GM19397 (cell line): Measurements from ENCODE around the gene CWC22.
"Not testable (repeated sequence)": the region's sequence is repeated elsewhere in the genome, so short reads cannot be mapped to it uniquely, and the experiment has no call there.

ENCODE experiments used
- ATAC-seq: cut with Tn5 transposase; IDR thresholded peaks from one replicate; pipeline ENCODE4 v1.9.1; 2021; ENCODE audit warnings: mild to moderate bottlenecking, moderate library complexity; ENCODE audit not compliant: unreplicated experiment

Gene CWC22

DNA sequence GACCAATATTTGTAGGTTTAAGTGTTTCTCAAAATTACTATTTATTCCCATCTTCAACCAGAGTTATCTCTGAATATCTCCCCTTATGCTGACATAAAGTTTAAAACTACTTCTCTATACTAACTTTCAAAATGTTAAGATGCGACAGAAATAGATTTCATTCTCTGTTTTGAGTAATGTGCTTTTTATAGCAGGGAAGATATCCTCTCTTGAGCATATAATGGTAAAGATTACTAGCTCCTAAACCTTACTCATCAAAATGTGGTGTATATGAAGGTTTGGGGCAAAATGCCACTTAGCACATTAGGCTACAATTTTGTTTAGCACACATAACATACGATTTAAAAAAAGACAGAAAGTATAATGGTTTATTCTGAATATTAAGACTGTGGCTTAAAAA lies 54.4 kb downstream of the CWC22 start:
- no peak for ATAC-seq

DNA sequence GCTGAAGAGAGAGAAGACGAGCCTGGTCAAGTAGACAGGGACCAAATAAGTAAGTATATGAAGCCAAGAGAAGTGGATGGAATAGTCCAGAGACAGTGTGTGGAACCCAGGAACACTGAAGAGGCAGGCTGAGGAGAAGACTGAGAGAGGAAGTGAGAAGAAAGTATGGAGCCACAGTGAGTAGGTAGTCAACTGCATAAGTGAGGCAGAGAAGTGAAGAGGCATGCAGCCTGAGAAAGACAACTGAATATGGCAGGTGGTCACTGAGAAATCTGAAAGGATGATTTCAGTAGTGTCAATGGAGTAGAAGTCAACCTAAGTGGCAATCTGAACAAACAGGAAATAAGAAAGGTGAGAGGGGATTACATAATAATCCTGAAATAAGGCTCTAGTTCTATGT lies 55.4 kb downstream of the CWC22 start:
- no peak for ATAC-seq

DNA sequence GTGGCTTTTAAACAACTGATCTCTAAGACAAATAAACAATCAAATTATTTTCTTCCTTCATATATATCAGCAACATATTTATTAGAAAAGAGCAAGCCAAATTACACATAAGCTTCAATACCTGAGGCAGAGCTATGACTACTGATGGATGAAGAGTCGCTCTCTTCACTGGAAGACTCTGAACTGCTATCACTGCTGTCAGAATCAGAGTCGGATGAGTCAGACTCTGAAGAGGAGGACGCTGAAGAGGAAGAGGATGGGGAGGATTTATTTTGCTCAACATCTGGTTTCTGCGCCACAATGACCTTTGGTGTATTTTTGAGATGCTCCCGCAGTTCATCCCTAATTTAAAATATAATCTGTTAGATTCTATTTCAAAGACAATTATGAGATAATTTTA lies 56.7 kb downstream of the CWC22 start:
- no peak for ATAC-seq

DNA sequence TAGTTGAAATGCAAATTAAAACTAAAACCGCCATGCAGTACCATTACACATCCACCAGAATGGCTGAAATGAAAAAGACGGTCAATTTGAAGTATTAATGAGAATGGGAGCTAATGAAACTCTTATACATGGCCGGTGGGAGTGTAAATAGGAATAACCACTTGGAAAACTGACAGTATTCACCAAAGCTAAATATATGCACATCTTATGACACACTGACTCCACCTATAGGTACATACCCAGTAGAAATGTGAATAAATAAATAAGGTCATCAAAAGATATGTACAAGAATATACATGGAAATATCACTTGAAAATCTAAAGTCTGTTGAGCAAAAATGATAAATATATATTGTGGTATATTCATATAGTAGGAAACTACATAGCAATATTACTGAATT lies 57.7 kb downstream of the CWC22 start:
- no peak for ATAC-seq

DNA sequence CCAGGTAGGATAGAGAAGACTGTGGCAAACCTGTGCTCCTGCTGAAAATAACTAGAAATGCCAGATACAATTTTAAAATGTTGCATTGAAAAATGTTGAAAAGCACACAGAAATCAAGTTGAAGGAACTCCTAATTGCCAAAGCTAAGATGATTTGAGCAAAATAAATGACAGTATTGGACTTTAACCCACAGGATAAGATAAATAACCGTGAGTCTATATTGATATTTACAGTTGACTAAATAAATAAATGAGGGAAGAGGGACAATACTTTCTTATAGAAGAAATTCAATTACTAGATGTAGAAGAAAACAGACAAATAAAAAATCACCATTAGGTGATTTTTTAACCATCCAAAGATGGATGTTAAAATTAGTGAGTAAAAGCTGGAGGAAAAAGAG lies 59.0 kb downstream of the CWC22 start:
- no peak for ATAC-seq

DNA sequence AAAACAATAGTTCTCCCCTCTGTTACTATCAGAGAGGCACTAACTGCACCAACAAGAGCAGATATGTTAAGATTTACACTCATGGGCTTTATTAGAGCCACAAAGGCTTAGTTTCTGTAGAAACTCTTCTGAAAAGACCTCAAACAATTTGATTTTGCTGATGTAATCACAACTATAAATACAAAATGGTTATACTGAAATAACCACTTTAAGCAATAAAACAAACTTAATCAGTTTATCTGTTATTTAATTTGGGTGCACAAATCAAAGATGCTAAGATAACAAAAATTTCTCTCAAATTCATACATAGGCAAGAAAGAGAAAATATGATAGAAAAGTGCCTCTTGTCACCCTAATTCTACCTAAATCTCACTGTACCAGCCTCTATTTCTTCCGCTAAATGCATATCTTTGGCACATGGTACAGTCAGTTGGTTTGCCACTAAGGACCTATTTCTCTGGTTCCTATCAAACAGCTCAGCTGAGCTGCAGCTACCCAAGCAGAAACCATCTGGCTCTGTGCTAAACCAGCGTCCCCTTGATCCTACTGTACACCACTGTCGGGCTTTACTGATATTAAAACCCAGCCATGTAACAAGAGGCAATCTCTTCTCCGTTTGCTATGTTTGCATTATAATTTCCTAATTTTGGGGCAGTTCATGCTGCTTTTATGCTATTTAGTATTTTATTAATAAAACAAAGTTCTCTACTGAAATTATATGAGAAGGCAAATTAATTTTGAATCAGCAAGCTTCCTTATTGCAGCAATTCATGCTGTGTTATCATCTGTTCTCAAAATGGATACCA lies 60.1 kb downstream of the CWC22 start:
- no peak for ATAC-seq

DNA sequence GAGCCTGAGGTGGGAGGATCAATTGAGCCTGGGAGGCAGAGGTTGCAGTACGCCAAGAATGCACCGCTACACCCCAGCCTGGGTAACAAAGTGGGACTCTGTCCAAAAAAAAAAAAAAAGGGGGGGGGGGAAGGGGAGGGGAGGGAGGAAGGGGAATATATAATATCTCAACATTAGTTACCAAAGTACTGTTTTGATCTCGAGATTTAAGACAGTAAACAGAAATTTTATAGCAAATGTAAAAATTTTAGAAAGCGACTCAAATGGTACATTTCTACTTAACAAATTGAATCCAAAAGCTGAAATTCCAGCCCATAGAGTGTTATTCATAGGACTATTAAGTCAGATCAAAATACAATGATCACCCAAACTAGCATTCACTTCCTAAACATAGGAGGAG lies 60.8 kb downstream of the CWC22 start:
- no peak for ATAC-seq

DNA sequence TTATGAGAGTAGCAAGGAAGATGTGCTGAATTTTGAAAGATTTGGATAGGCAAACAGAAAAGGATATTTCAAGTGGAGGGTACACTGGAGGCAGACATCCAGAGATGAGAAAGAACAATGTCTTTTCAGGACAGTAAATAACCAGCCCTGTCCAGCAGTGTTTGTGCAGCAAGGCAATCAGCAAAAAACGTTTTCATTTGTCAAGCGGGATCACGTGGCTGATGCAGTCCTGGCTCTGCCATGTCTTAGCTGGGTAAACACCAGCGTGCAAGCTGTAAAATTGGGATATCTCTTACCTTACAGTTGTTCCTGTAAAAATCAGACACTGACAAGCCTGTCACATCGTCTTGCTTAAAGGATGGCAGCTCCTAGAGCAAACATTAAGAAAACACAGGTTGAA lies 67.8 kb downstream of the CWC22 start:
- ATAC-seq = no peak

DNA sequence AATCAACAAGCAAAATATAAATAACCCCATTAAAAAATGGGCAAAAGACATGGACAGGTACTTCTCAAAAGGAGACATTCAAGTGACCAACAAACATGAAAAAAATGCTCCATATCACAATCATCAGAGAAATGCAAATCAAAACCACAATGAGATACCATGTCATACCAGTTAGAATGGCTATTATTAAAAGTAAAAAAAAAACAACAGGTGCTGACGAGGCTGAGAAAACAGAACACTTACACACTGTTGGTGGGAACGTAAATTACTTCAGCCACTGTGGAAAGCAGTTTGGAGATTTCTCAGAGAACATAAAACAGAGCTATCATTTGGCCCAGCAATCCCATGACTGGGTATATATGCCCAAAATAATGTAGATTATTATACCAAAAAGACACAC lies 69.1 kb downstream of the CWC22 start:
- no peak for ATAC-seq

DNA sequence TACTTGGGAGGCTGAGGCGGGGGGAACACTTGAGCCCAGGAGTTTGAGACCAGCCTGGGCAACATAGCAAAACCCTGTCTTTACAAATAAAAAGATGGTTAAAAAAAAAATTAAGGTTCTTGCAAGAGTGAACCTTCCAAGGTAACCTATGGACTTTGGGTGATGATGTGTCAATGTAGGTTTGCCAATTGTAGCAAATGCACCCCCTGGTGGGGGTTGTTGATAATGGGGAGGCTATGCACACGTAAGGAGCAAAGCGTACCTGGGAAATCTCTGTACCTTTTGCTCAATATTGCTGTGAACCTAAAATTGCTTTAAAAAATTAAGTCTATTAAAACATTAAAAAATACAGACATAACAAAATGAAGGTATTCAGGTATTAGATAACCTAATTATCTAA lies 70.4 kb downstream of the CWC22 start:
- ATAC-seq = no peak

DNA sequence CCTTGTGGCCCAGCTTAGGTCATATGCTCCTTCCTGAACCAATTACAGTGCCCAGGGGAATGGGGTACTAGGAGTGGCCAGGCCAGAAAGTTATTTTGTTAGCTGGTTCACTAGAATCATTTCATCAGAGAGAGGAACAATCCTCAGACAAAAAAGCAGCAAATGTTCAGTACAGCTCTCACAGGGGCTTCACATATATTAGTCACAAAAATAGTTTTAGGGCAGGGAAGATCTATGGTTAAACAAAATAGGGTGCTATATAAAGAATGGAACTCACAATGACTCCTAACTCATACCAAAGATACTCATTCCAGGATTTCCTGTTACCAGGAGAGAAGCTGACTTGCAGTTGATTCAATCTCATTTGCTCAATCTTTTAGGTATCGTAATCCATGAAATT lies 71.0 kb downstream of the CWC22 start:
- ATAC-seq = no peak

DNA sequence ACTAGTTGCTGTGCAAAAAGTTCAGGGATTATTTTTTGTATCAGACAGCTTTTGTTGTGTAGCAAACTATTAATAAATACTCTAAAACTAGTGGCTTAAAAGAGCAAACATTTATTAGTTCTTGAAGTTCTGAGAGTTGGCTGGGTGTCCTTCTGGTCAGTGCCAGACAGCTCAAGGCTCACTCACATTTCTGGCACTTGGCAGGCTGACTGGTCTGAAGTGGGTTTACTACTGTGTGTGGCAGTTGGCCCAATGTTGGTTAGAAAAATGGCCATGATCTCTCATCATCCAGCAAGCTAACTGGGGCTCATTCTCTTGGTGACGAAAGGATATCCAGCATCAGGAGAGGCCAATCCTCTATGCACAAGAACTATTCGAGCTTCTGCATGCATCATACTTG lies 74.3 kb downstream of the CWC22 start:
- no peak for ATAC-seq

DNA sequence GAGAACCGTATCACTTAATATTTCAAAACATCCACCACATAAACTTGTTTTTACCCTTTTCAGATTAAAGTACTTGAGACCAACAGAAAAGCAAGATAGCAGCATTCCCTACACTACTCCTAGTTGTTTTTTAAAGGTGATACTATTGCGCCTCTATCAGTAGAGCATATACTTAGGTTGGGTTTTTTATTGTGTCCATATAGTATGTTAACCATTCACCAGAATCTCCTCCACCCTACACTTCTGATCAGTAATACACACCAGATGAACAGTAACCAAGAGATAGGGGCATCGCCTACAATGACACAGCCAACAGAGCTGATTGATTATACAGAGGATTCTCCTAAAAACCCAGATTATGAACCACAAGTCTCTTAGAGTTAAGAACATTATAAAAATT lies 75.6 kb downstream of the CWC22 start:
- ATAC-seq = no peak

DNA sequence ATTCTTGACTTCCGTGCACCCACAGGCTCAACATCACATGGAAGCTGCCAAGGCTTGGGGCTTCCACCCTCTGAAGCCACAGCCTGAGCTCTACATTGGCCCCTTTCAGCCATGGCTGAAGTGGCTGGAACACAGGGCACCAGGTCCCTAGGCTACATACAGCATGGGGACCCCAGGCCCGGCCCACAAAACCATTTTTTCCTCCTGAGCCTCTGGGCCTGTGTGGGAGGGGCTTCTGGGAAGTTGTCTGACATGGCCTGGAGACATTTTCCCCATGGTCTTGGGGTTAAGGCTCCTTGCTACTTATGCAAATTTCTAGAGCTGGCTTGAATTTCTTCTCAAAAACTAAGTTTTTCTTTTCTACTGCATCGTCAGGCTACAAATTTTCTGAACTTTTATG lies 77.1 kb downstream of the CWC22 start:
- not testable (repeated sequence) for ATAC-seq

DNA sequence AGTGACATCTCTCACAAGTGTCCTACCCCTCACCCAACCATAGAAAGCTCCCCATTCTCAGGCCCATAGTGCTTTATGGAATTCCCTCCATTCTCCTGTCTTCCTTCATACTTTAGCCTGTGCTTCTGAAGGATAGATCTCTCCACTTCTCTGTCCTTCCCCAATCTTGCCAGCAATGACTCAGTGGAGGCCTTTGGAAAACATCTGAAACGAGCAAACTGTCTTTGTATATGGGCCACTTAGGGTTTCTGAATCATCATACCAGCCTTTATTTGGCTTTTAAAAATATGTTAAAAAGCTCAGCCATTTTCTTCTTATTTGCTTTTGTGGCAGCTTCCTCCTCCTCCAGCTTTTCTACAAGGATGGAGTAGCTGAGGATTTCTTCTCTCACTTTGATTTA lies 80.1 kb downstream of the CWC22 start:
- no peak for ATAC-seq

DNA sequence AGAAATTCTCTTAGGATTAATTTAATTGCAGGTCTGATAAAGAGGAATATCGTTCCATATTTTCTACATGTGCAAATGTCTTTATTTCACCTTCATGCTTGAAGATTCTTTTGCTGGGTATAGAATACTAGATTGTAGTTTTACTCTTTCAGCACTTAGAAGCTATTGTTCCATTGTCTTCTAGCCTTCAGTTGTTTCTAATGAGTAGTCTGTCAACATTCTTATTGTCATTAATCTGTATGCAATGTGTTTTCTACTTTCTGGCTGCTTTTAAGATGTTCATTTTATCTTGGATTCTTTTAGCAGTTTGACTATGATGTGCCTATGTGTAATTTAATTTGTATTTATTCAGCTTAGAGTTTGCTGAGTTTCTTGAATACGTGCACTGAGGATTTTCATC lies 81.4 kb downstream of the CWC22 start:
- ATAC-seq = no peak

DNA sequence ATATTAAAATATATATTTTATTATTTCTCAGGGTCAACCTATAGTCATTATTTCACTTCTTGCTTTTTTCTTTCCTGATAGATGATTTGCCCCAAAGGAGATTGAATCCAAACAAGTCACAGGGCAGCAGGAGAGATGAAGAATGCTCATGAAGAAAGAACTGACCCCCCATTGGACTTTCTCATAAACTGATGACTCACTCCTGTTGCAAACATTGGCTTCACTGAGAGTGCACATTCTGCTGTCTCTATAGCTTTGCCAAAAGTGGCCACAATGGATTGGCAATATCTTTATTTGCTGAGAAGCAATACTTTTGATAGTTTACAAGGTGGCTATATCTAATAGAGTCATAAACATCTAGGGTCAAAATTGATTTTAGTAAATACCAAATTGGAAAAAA lies 89.8 kb downstream of the CWC22 start:
- no peak for ATAC-seq

DNA sequence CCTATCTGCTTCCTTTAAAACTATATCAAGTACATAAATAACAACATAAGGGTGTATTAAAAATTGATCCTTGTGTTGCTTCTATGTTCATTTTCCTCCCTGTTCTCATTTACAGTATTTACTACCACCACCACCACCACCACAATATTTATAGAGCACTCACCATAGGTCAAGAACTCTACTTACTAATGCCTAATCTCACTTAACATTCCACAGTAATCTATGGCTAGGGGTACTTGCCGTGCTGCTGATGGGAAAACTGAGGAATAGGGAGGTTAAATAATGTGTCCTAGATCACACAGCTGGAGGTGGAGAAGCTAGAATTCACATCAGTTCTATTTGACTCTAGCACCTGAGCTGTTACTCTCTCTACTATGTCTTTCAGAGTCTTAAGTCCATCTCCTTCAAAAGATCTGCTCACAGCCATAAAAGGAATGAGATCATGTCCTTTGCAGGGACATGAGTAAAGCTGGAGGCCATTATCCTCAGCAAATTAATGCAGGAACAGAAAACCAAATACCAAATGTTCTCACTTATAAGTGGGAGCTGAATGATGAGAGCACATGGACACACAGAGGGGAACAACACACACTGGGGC lies 91.6 kb downstream of the CWC22 start:
- ATAC-seq = no peak

DNA sequence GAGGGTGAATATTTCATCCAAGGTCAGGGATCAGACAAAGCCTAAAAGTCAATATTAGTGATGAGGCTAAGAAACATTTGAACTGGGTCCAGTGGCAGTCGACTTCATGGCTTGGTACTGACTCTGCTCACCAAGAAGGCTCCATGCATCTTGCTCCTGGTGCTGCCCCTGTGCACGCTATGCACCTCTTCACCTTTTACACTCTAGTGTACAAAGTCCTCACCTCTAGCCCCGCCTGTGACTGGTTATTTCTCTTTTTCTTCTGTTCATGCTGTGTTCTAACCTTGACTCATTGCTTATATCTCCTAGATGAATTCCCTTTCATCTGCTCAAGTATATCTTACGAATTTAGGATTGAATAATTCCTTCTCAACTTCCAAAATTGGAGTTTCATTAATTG lies 93.3 kb downstream of the CWC22 start:
- ATAC-seq = no peak

DNA sequence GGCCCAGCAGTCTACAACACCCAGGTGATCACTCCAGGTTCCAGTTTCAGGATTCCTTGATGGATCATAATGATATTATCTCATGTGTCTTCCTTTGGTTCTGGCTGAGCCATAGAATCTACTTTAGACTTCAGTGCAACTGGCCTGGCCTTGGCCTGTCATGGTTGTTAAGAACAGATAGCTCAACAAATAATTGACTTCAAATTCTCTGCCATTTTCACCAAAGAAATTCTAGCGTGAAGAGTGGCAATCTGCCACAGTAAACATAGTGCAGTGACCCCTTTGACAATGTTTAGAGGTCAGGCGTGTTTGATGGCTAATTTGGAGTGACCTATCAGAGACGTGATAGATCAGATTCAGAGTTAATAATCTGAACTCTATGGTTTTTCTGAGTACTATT lies 95.5 kb downstream of the CWC22 start:
- no peak for ATAC-seq

DNA sequence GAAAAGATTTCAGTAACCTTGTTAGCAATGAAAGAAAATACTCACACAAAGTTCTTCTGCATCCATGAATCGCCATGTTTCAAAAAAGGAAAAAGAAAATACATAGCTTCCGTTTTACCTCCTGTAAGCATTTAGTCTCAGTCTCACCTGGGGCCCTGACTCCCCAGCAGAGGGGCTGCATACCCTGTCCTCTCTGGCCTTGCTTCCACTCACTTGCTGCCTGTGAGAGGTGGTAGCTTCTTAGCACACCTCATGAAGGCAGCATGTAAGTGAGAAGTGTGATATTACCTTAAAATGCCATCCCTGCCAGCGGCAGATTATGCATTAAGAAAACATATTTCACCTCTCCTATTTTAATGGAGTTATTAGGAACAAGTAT lies 96.4 kb downstream of the CWC22 start:
- no peak for ATAC-seq

DNA sequence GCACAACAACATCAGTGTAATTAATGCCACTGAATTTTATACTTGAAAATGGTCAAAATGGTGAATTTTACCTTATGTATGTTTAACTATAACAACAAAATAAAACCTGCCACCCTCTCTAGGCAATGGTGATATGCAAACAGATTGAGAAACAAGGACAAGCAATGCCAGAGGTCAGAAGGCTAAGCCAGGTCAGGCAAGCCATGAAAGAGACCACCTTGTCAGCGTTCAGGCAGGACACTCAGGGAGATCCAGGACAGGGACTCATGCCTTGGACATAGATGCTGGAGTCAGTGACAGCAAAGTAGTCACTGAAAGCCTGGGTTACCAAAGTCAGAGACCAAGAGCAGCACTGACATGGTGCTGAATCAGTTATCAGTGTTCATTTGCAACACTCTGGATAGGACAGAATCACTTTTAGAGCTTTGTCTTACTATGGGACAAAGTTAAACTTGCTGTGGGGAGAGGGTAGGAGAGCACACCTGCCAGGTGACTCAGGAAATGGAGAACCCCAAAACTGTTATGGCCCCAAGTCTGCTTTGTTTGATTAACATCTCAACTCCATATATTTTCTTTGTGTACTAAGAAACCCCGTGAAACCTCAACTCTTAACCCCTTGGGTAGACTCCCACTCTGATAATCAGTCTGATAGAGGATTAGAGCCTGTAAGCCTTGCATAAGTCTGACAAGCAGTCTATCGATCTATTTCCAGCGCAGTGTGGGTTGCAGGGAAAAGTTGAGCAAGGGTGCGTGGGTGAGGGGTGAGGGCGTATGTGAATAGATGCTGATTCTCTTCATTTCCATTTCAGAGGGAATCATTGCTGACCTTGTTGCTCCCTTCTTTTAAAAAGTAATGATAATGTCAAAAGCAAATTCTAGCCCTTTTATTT lies 97.0 kb downstream of the CWC22 start:
- ATAC-seq = no peak
